ENCODE data around the gene RAB28.

DNA sequence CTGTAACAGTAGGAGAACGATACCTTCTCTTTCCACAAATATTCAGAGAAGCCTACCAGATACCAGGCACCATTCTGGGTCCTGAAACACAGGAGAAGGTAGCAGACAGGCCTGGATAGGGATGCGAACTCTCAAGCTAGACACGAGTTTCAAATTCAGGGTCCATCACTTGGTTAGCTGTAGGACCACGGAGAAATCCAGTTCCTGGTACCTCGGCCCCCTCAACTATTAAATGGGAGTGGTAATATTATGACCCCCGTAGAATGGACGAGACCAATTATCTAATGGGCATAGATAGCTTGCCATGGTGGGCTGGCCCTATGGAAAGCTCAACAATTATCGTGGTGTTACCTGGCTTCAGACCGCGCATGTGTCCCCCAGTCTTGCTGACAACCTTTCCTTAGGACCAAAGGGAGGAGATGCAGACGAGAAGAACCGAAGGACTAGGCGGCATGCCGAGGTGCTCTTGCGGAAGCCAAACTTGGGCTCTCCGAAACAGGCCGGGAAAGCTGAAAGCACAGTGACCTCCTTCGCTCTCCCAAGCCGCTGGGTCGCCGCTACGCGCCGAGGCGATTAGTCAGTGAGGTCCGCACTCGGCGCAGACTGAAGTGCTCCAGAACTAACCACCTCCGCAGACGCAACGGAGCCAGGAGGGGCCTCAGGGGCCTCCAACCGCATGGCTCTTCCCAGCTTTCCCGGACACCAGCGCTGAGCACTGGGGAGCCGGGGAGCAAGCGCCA lies 40.5 kb upstream of the RAB28 start:
- TF ChIP-seq FOXP2 (optimal IDR thresholded peaks at IDR 0.05; ENCODE audit: borderline replicate concordance, extremely low read depth, extremely low read length, insufficient read depth): no peak
- TF ChIP-seq TAF1 (IDR thresholded peaks at IDR 0.05; ENCODE audit: borderline replicate concordance, insufficient read depth, low read length): no peak
- no peak for TF ChIP-seq REST (IDR thresholded peaks at IDR 0.05; ENCODE audit: insufficient read depth in 1 of 2, low read depth in 2 of 2, low read length in 2 of 2)
